GM21576 (cell line): ENCODE results near the gene ADAMTS1.
"Not testable (repeated sequence)": the region's sequence is repeated elsewhere in the genome, so short reads cannot be mapped to it uniquely, and the experiment has no call there.

Source experiments
- ATAC-seq: cut with Tn5 transposase; IDR thresholded peaks from one replicate; pipeline ENCODE4 v1.9.1; 2021; ENCODE audit warnings: mild to moderate bottlenecking, moderate library complexity; ENCODE audit not compliant: unreplicated experiment

Gene ADAMTS1

GRCh38 chr21:26845066-26845758 lies at the start of gene ADAMTS1:
Gene ADAMTS1, minus strand, starts transcription at chr21:26845409. Its CDS starts 455 bp downstream, at chr21:26844954.
- no peak for ATAC-seq

- no peak for ATAC-seq
Measured at GRCh38 chr21:26892151-26892550, 46.9 kb upstream of the ADAMTS1 start.

GRCh38 chr21:26888931-26889330 lies 43.7 kb upstream of the ADAMTS1 start:
- no peak for ATAC-seq

GRCh38 chr21:26888256-26888655 lies 43.0 kb upstream of the ADAMTS1 start:
- ATAC-seq = no peak

GRCh38 chr21:26887251-26887650 lies 42.0 kb upstream of the ADAMTS1 start:
- ATAC-seq = no peak

- no peak for ATAC-seq
Measured at GRCh38 chr21:26884436-26884835, 39.2 kb upstream of the ADAMTS1 start.

- no peak for ATAC-seq
Measured at GRCh38 chr21:26883768-26884167, 38.6 kb upstream of the ADAMTS1 start.

- no peak for ATAC-seq
Measured at GRCh38 chr21:26881504-26882228, 36.5 kb upstream of the ADAMTS1 start.

GRCh38 chr21:26877018-26877417 lies 31.8 kb upstream of the ADAMTS1 start:
- no peak for ATAC-seq

GRCh38 chr21:26874347-26874746 lies 29.1 kb upstream of the ADAMTS1 start:
- ATAC-seq = no peak

- ATAC-seq = no peak
Measured at GRCh38 chr21:26865857-26866256, 20.6 kb upstream of the ADAMTS1 start.

GRCh38 chr21:26856871-26857350 lies 11.7 kb upstream of the ADAMTS1 start:
- not testable (repeated sequence) for ATAC-seq

GRCh38 chr21:26854695-26855094 lies 9.5 kb upstream of the ADAMTS1 start:
- ATAC-seq = not testable (repeated sequence)

GRCh38 chr21:26852423-26852822 lies 7.2 kb upstream of the ADAMTS1 start:
- ATAC-seq = no peak

- ATAC-seq = no peak
Measured at GRCh38 chr21:26851109-26851944, 6.1 kb upstream of the ADAMTS1 start.

GRCh38 chr21:26850116-26850643 lies 5.0 kb upstream of the ADAMTS1 start:
- no peak for ATAC-seq

GRCh38 chr21:26849428-26850115 lies 4.4 kb upstream of the ADAMTS1 start:
- ATAC-seq = no peak

GRCh38 chr21:26847921-26848320 lies 2.7 kb upstream of the ADAMTS1 start:
- no peak for ATAC-seq

- no peak for ATAC-seq
Measured at GRCh38 chr21:26847002-26847401, 1.8 kb upstream of the ADAMTS1 start.
